GM12874 (cell line): Measurements from ENCODE around the gene RAD17.

ENCODE experiments used
- CTCF ChIP-seq: IDR thresholded peaks from 2 replicates; pipeline ENCODE4 v1.5.1; 2011; ENCODE audit warnings: low read depth, mild to moderate bottlenecking, control low read depth, low read length, moderate library complexity; ENCODE audit not compliant: insufficient read depth

RAD17 gene

GRCh38 chr5:69444127-69444754 lies 74.6 kb downstream of the RAD17 start:
- TF ChIP-seq CTCF, result no peak

GRCh38 chr5:69449511-69449910 lies 79.9 kb downstream of the RAD17 start:
- no peak for TF ChIP-seq CTCF

GRCh38 chr5:69450116-69450515 lies 80.5 kb downstream of the RAD17 start:
- no peak for TF ChIP-seq CTCF

GRCh38 chr5:69451941-69452647 lies 82.5 kb downstream of the RAD17 start:
- TF ChIP-seq CTCF, result no peak

GRCh38 chr5:69454460-69455249 lies 85.0 kb downstream of the RAD17 start:
- TF ChIP-seq CTCF, result no peak

GRCh38 chr5:69462170-69462569 lies 92.6 kb downstream of the RAD17 start:
- no peak for TF ChIP-seq CTCF
